SKM-1 (cell line): ENCODE results near the gene DFFB.

Experiments used
- DNase-seq: peaks from one replicate; lab custom pipeline; 2025; ENCODE audit not compliant: unreplicated experiment; lab: John Stamatoyannopoulos, UW

The DFFB gene

GRCh38 chr1:3895279-3895950, 38.1 kb downstream of the DFFB start:
- DNase-seq, result no peak

- no peak for DNase-seq
These were observed 38.7 kb downstream of the DFFB start for GRCh38 chr1:3895951-3896325.

GRCh38 chr1:3896396-3897000, 39.2 kb downstream of the DFFB start:
- no peak for DNase-seq

- DNase-seq, result no peak
These were observed 41.1 kb downstream of the DFFB start for GRCh38 chr1:3898475-3898735.

- DNase-seq, result no peak
These were observed 41.9 kb downstream of the DFFB start for GRCh38 chr1:3898994-3899753.

GRCh38 chr1:3899754-3900149, 42.5 kb downstream of the DFFB start:
- no peak for DNase-seq

GRCh38 chr1:3900150-3900968, 43.1 kb downstream of the DFFB start, which contains the start of gene C1orf174:
C1orf174 (minus strand) TSS chr1:3900272; CDS start chr1:3900186, 86 bp downstream.
- DNase-seq, result peak; percentile 83

- peak; percentile 68 for DNase-seq
These were observed 43.8 kb downstream of the DFFB start for GRCh38 chr1:3900969-3901529.

- no peak for DNase-seq
These were observed 44.8 kb downstream of the DFFB start for GRCh38 chr1:3902111-3902511.

- DNase-seq, result no peak
These were observed 45.4 kb downstream of the DFFB start for GRCh38 chr1:3902571-3903091.

GRCh38 chr1:3903141-3904005, 46.1 kb downstream of the DFFB start:
- no peak for DNase-seq

GRCh38 chr1:3904006-3904842, 46.9 kb downstream of the DFFB start:
- DNase-seq, result no peak

- DNase-seq, result no peak
These were observed 47.5 kb downstream of the DFFB start for GRCh38 chr1:3904843-3905185.

GRCh38 chr1:3905266-3905952, 48.1 kb downstream of the DFFB start:
- no peak for DNase-seq

- DNase-seq, result no peak
These were observed 48.8 kb downstream of the DFFB start for GRCh38 chr1:3905953-3906671.

- DNase-seq, result no peak
These were observed 49.4 kb downstream of the DFFB start for GRCh38 chr1:3906672-3907020.

GRCh38 chr1:3907031-3907534, 49.8 kb downstream of the DFFB start:
- DNase-seq, result no peak

- DNase-seq, result no peak
These were observed 50.4 kb downstream of the DFFB start for GRCh38 chr1:3907621-3908165.
